Pancreas (tissue), 10 donors: ENCODE results near the gene CTAG1B. TPM values are rescaled to one million over a fixed set of nuclear protein-coding genes. Genes with fewer than 3 reads are reported as not detected.
"Not testable (repeated sequence)": the region's sequence is repeated elsewhere in the genome, so short reads cannot be mapped to it uniquely, and the experiment has no call there.

ENCODE experiments used
- ATAC-seq, 4 donors: fragments of 200-7000 bp; cut with Tn5 transposase; one replicate each; pipeline versions ENCODE4 v1.8.0 to v1.9.1; 2020; ENCODE audit warnings: mild to moderate bottlenecking in 4 of 4, moderate library complexity in 4 of 4
- DNase-seq, 6 donors: peaks; one replicate each; pipeline ENCODE4 v3.0.0-alpha.2; 2020
- FAIRE-seq: peaks from 2 replicates; lab custom pipeline; 2012; peaks lifted over from hg19 to GRCh38; lab: Jason Lieb, UNC
- H3K27ac ChIP-seq, 4 donors: fragments of 200-600 bp; sonication (generic); 1 replicate in 3 of 4; 2 replicates in 1 of 4; pipeline versions ENCODE4 v1.5.0 to v1.8.0; 2020
- H3K27me3 ChIP-seq, 4 donors: fragments of 200-600 bp; one replicate each; pipeline ENCODE4 v1.8.0; 2021
- H3K36me3 ChIP-seq, 3 donors: fragments of 200-600 bp; sonication (generic) in 1 of 3; one replicate each; pipeline versions ENCODE4 v1.5.0 to v1.8.0; 2020 to 2021
- H3K4me1 ChIP-seq, 3 donors: fragments of 200-600 bp; one replicate each; pipeline ENCODE4 v1.8.0; 2021
- H3K4me3 ChIP-seq, 4 donors: fragments of 200-600 bp; sonication (generic) in 2 of 4; one replicate each; pipeline versions ENCODE4 v1.5.0 to v1.8.0; 2020 to 2021
- H3K9me3 ChIP-seq, 4 donors: fragments of 200-600 bp; one replicate each; pipeline ENCODE4 v1.8.0; 2021
- CTCF ChIP-seq, 4 donors: fragments of 200-600 bp; sonication (generic) in 3 of 4; IDR thresholded peaks; one replicate each; pipeline versions ENCODE4 v1.5.0 to v1.8.0; 2021; ENCODE audit warnings: antibody characterized with exemption in 4 of 4
- WGBS, 2 donors: extraction: QIAGEN DNeasy Blood & Tissue Kit; methylation state at CpG; one replicate each; pipeline ENCODE4 v1.1.7; 2013; 5-methylcytosine and 5-hydroxymethylcytosine counted together
- intact Hi-C, 3 donors: fragments of 100-400 bp; cut with DNase I; formaldehyde crosslinking; loops; one replicate each; pipeline versions ENCODE4 v1.11.1 to v1.14.2; 2022
- polyA plus RNA-seq, 2 donors: library from polyadenylated mRNA; stranded (reverse); fragments of 200-250 nt; gene quantifications; one replicate each; pipeline ENCODE4 v1.2.3, GENCODE V29; 2013
- total RNA-seq, 6 donors: library from RNA; stranded (reverse); fragmentation: NEBNext Ultra II Directional in 4 of 6; extraction: Animal tissue kit (Norgen Biotek cat#: 25700) in 4 of 6; gene quantifications; one replicate each; pipeline versions ENCODE4 v1.2.1 to v1.2.4, GENCODE V29; 2021 to 2023
- donor health status: healthy with polysubstance abuse.
- donor health status: DM: no; HTN: no; CAD: no; lungs with moderate emphysema.
- donor health status: DM: no; HTN: no; CAD: no.
- donor health status: control.
- donor health status: control.
- donor health status: Bipolar disorder and iron deficiency.
- donor health status: DM: yes; HTN: yes; CAD: no.
- donor health status: DM: no; HTN: no; CAD: no.
- donor health status: DM: no; HTN: no; CAD: no.
- donor health status: DM: yes; HTN: yes; CAD: no.

CTAG1B gene
- total RNA-seq (not detected), polyA plus RNA-seq (not detected)

DNA sequence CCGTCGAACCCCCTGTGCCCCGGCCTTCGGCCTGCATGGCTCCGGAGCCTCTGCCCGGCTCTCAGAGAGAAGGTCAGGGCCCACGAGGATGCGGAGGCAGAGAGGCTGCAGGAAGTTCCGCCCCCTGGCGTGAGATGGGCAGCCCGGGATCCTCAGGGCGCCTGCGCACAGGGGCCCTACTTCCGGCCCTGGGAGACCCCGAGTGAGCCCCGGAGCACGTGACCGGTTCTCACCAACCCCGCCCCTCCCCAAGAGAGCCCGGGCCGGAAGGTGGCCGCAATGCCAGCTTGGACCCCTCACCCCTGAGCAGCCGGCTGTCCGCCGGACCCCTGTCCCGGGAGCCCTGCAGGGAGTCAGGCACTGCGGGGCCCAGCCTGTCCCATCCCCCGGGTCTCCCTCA, at the start of gene CTAG1B:
CTAG1B (minus strand) TSS at position 101 of the 400 bp plus-strand sequence; CDS start at position 37, 64 bp downstream.
- H3K27ac ChIP-seq, H3K27me3 ChIP-seq, intact Hi-C loops, H3K4me1 ChIP-seq, H3K9me3 ChIP-seq, ATAC-seq, H3K4me3 ChIP-seq, H3K36me3 ChIP-seq, DNase-seq, FAIRE-seq: not testable (repeated sequence)
- WGBS, 2 donors: no CpG with 5 or more reads among the region's 28 CpGs

DNA sequence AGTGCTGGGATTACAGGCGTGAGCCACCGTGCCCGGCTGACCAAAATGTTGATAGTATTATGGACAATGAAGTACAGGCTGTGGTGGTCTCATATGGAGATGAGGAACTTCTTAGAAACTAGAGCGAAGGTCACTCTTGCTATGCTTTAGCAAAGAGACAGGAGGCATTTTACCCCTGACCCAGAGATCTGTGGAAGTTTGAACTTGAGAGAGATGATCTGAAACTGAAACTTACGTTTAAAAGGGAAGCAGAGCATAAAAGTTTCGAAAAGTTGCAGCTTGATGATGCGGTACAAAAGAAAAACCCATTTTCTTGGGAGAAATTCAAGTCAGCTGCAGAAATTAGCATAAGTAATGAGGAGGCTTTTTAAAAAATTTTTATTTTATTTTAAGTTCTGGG, 42.8 kb upstream of the CTAG1B start:
- WGBS, 2 donors: 75% methylated on average over 7 of the region's 7 CpGs
- no peak for ATAC-seq
- no peaks in the 10 kb centered on the region for H3K27me3 ChIP-seq
- H3K36me3 ChIP-seq: no peaks in the 10 kb centered on the region
- no peaks in the 10 kb centered on the region for H3K9me3 ChIP-seq
- no peak overlapping the region for H3K27ac ChIP-seq
- TF ChIP-seq CTCF (IDR thresholded peaks at IDR 0.05): no peak
- no peak for FAIRE-seq
- intact Hi-C loops: no loop called here
- no peak for DNase-seq
- no peaks in the 10 kb centered on the region for H3K4me1 ChIP-seq
- H3K4me3 ChIP-seq: no peak overlapping the region

DNA sequence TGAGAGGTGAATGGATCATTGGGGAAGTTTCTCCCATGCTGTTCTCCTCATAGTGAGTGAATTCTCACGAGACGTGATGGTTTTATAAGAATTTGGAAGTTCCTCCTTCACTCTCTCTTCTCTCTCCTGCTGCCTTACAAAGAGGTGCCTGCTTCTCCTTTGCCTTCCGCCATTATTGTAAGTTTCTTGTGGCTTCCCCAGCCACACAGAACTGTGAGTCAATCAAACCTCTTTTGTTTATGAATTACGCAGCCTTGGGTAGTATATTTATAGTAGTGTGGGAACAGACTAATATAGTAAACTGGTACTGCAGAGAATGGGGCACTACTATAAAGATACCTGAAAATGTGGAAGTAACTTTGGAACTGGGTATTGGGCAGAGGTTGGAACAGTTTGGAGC, 42.1 kb upstream of the CTAG1B start:
- 64 to 69% methylated on average over 4 of the region's 4 CpGs for WGBS, 2 donors
- no peaks in the 10 kb centered on the region for H3K4me1 ChIP-seq
- DNase-seq: no peak
- no peaks in the 10 kb centered on the region for H3K9me3 ChIP-seq
- intact Hi-C loops: no loop called here
- no peak for TF ChIP-seq CTCF (IDR thresholded peaks at IDR 0.05)
- H3K4me3 ChIP-seq: no peak overlapping the region
- ATAC-seq: no peak
- no peak for FAIRE-seq
- no peaks in the 10 kb centered on the region for H3K36me3 ChIP-seq
- no peak overlapping the region for H3K27ac ChIP-seq
- H3K27me3 ChIP-seq: no peaks in the 10 kb centered on the region

GRCh38 chrX:154660541-154660940, 41.5 kb upstream of the CTAG1B start:
- FAIRE-seq: no peak
- H3K4me3 ChIP-seq: no peak overlapping the region
- H3K27ac ChIP-seq: no peak overlapping the region
- DNase-seq: no peak
- no peak for ATAC-seq
- H3K27me3 ChIP-seq: no peaks in the 10 kb centered on the region
- no peaks in the 10 kb centered on the region for H3K36me3 ChIP-seq
- intact Hi-C loops: no loop called here
- 67 to 74% methylated on average over 6 of the region's 6 CpGs for WGBS, 2 donors
- no peaks in the 10 kb centered on the region for H3K4me1 ChIP-seq
- no peaks in the 10 kb centered on the region for H3K9me3 ChIP-seq
- TF ChIP-seq CTCF (IDR thresholded peaks at IDR 0.05): no peak

- intact Hi-C loops: no loop called here
- 80 to 81% methylated on average over 11 of the region's 11 CpGs for WGBS, 2 donors
- Histone ChIP-seq H3K9me3 (no peaks in the 10 kb centered on the region), H3K4me1 (no peaks in the 10 kb centered on the region), H3K27ac (no peak overlapping the region), H3K4me3 (no peak overlapping the region), H3K36me3 (no peaks in the 10 kb centered on the region), H3K27me3 (no peaks in the 10 kb centered on the region)
- ATAC-seq: no peak
- no peak for TF ChIP-seq CTCF (IDR thresholded peaks at IDR 0.05)
- FAIRE-seq: no peak
- DNase-seq: no peak
Observed at GRCh38 chrX:154658957-154659356, 39.9 kb upstream of the CTAG1B start.
